Stimulated activated CD8-positive, alpha-beta memory T cell treated with anti-CD3 and anti-CD28 coated beads, Interleukin-7, amount 100 ng/mL, for 4 hours (primary cell): ENCODE results near the gene CCSER2.
"Not testable (repeated sequence)": the region's sequence is repeated elsewhere in the genome, so short reads cannot be mapped to it uniquely, and the experiment has no call there.

Source experiments
- DNase-seq, 2 donors: peaks; one replicate each; pipeline ENCODE4 v3.0.0-alpha.2; 2020; ENCODE audit warnings: low read depth in 2 of 2

CCSER2 gene

DNA sequence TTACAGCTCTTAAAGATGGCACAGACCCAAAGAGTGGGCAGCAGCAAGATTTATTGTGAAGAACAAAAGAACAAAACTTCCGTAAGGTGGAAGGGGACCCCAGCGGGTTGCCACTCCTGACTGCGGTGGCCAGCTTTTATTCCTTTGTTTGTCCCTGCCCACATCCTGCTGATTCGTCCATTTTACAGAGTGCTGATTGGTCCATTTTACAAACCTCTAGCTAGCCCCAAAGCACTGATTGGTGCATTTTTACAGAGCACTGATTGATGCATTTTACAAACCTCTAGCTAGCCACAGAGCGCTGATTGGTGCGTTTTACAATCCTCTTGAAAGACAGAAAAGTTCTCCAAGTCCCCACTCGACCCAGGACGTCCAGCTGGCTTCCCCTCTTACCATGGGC lies 16.8 kb upstream of the CCSER2 start:
- no peak for DNase-seq

DNA sequence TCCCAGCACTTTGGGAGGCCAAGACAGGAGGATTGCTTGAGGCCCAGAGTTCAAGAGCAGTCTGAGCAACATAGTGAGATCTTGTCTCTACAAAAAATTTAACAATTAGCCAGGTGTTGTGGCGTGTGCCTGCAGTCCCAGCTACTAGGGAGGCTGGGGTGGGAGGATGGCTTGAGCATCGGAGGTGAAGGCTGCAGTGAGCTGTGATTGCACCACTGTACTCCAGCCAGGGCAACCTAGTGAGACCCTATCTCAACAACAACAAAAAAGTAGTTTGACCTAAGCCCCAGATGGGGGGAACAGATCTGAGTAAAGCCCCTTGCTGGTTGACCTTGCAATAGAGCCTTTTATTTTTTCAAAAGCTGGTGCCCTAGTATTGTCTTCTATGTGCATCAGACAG lies 15.6 kb upstream of the CCSER2 start:
- DNase-seq = no peak

DNA sequence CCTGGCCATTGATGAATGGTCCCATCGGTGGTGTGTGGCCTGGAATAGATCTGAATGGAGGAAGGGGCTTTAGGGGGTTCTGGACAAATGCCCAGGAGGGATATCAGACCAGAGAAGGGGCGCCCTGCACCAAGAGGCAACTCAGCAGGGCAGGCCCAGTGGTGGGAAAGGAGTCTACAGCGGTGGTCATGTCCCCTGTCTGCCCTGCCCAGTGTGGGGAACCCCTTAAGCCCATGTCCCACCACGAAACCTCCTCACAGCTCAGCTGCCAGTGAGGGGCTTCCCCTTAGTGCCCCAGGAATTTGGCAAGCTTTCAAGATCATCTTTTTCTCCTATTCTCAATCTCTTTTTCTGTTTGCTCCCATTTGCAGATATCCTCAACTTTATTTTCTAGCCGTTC lies 14.1 kb upstream of the CCSER2 start:
- DNase-seq = no peak

DNA sequence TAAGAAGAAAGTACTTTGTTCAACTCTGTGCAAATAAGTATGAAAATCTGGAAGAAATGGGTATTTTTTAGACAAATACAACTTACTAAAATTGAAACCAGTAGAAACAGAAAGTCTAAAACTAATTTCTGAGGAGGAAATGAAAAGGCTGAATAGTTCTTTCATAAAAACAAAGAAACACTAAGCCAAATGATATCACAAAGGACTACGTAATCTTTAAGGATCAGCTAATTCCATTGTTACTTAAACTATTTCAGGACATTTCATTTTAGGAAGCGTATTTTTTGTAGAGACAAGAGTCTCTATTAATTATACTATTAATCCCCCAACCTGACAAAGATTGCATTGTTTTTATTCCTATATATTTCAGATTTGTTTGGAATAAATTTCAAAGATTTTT lies 11.2 kb upstream of the CCSER2 start:
- DNase-seq = no peak

DNA sequence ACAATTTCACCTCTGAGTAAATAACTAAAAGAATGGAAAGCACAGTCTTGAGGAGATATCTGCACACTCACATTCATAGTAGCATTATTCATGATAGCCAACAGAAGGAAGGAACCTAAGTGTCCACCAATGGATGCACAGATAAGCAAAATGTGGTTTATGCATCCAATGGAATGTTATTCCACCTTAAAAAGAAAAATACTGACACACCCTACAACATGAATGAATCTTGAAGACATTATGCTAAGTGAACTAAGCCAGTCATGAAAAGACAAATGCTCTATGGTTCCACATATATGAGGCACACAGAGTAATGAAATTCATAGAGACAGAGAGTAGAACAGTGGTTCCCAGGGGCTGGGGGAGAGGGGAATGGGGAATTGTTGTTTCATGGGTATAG lies 6.5 kb upstream of the CCSER2 start:
- DNase-seq = no peak

DNA sequence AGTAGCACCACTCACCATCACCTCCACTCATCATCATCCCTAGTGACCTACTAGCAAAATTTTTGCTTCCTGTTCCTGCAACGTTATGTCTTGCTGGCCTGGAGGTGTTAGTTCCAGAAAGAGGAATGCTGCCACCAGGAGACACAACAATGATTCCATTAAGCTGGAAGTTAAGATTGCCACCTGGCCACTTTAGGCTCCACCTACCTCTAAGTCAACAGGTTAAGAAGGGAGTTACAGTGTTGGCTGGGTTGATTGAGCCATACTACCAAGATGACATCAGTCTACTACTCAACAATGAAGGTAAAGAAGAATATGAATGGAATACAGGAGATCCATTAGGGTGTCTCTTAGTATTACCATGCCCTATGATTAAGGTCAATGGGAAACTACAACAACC lies 4.8 kb upstream of the CCSER2 start:
- not testable (repeated sequence) for DNase-seq

DNA sequence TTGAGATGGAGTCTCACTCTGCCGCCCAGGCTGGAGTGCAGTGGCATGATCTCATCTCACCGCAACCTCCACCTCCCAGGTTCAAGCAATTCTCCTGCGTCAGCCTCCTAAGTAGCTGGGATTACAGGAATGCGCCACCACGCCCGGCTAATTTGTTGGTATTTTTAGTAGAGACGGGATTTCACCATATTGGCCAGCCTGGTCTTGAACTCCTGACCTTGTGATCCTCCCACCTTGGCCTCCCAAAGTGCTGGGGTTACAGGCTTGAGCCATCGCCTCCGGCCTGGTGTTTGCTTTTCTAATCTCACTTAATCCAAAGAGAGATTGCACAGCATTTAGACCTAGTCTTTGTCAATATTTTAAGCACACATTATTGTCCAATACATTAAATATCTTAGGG lies 1.4 kb upstream of the CCSER2 start:
- DNase-seq = not testable (repeated sequence)

DNA sequence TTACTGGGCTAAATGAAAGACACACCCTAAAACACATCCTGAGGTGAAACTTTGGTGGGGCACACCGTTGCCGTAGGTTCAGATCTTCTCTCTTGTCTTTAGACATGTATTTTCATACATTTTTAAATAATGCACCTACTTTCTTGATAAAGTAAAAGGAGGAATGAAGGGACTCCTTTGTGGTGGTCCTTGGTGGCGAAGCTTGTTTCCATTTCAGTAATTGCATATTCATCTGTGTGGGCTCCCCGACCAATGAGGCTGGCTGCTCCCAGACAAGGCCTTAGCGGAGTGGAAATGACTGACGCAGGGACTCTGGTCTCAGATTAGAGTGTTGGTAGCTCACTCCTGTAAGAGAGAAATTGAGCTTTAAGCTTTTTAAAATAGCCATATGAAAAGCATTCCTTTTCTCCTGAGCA lies 815 bp downstream of the CCSER2 start:
- peak; percentile 45 to 50 for DNase-seq

DNA sequence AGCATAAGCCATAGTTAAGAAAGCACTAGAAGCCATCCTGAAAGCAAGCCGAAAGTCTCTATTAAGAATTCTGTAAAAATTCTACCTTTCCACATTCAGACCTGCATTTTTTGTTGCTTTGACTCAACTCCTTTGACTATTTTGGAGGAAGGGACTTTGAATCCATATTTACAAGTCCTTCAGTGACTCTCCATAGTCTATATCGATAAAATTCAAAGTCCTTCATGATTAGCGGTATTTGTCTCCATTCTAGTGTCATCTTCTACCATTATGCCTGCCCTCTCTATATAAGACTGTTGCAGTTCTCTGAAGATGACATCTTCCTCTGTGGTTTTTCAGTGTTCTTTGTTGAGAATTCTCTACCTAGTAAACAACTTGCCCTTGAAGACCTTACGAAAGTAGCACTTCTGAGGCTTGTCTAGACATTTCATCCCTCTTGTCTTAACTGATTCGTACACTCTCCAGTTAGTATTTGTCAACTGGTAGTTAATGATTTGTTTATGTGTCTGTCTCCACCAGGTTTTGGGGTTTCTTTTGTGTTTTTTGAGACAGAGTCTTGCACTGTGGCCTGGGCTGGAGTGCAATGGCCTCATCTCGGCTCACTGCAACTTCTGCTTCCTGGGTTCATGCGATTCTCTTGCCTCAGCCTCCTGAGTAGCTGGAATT lies 1.7 kb downstream of the CCSER2 start:
- no peak for DNase-seq

DNA sequence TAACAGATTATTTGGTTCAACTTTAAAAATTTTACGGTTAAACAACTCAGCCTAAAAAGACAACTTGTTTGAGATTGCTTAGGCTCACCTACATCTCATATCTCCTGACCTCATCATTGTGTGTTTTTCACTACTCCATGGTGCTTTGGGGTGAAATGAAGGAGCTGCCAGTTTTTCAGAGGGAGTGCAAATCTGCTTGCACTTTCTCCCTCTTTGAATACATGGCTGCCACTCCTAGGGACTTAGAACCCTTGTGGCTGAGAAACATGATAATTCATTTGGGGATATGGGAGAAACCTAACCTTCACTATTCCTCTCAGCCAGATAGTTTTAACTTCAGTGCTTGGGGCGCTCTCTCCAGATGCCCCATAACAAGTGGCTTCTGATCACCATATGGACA lies 2.7 kb downstream of the CCSER2 start:
- no peak for DNase-seq

DNA sequence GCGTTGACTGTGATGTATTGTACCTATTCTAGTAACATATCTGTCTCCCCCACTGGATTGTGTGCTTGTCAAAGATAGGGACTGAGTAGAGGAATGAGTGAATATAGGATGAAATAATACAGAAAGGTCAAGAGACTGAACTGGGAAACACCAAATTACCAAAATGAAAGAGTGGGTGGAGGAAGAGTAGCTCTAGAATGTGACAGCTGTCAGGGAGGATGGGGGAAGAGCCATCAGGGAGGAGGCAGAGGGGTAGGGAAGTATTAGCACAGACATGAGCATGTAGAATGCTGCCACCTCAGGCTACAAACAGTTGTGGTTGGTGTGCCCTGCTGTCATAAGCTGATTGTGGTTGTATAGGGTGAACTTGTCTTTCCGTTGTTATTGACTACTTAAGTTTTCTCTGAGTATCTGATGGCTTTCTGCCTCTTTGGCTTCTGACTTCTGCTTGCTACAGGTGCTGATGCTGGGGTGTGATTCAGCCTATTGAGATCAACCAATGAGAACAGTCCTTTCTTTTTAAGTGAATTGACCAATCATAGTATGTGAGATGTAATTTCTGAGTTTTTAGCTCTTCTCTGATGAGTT lies 5.6 kb downstream of the CCSER2 start:
- peak; percentile 48 to 73 for DNase-seq

DNA sequence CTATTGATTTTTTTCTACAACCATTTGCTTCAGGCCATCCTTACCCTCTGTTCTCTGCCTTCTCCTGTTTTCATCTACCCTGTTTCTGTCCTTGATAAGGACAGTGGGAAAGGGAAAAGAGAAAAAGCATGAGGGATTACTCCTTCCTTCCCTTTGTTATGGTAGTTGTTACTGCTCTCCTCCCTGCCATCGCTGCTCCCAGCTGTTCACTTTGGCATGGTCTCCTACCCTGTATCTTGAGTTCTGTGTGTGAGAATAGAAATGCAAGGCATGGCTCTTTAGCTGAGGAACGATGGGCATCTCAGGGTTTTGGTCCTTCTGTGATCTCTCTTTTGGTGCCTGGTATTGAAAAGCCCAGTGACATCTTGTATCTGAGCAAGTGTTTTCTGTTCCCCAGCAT lies 6.4 kb downstream of the CCSER2 start:
- no peak for DNase-seq

DNA sequence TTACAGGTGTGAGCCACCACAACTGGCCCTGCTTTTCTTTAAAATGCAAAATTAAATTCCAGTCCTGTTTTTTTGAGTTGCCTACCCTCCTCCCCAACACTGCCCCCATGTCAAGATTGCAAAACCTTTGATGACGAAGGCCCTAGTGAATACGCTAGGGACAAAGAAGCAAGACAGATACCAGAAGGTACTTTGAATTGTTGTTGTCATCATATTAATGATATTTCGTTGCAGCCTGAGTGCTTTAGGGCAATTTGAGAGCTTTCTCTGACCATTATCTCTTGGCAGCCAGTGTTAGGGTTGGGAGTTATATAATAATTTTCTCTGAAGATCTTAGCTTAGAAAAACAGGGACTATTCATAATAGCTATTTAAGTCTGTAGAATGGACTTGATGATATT lies 7.1 kb downstream of the CCSER2 start:
- no peak for DNase-seq

DNA sequence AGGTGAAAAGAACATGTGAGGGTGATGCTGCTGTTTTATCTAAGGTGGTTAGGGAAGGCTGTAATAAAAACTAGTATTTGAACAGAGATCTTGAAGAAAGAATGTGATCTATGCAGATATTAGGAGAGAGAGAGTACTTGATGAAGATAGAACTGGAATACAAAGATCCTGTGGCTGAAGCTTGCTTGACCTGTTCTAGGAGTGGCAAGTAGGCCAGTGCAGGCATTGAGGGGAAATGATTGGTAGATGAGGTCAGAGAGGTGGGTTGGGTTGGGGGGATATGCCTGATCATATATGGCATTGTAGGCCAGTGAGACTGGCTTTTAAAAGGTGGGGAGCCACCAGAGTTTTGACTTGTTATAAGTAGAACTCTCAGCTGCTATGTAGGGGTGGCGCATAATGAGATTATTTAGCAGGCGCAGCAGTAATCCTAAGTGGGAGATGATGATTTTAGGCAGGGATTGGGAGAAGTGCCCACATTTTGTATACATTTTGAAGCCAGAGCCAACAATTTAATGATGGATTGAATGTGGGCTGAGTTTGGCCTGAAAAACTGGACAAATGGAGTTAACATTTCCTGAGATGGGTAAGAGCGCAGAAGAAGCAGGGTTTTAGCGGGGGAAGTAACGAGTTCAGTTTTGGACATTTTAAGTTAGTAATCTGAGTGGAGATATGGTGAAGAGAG lies 8.2 kb downstream of the CCSER2 start:
- no peak for DNase-seq

DNA sequence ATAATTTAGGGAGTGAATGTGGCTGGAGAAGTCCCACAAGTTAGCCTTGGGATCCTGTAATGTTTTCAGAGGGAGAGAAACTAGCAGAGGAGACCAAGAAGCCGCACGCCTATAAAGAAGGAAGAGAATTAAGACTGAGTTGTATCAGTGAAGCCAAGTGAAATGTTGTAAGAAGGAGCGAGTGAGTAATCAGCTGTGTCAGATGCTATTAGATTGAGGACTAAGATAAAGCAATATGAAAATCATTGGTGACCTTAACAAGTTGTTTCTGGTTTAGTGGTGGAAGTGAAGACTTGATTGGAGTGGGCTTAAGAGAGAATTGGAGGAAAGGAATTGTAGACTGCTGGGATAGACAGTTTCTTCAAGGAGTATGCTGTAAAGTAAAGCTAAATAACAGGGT lies 8.8 kb downstream of the CCSER2 start:
- no peak for DNase-seq

DNA sequence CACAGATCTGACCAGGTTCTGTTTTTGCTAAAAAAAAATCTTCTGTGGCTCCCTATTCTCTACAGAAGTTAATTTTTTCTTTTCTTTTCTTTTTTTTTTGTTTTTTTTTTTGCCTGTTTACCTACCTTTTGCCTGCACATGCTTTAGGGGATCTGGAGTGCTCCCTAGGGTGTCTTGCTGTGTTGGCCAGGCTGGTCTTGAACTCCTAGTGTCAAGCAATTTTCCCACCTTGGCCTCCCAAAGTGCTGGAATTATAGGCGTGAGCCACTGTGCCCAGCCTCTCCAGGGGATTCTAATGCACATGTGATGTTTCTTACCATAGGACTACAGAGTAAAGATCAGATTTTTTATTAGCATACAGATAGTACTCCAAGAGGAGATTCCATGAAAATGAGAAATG lies 10.6 kb downstream of the CCSER2 start:
- DNase-seq = no peak

DNA sequence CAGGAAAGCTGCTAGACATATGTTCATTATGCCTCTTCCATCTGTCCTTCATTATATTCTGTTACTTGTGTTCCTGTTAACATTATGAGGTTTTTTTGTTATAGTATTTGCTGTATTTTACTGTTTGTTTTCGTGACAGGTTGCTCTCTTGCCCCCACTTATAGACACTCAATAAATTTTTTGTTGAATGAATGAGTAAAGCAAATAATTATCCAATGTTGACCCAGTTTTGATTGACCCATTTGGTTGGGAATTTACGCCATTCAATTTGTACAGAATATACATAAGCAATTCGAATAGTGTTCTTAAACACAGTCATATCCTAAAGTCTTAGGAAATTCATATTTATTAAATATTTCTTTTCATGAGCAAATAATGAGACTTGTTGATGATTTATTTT lies 11.8 kb downstream of the CCSER2 start:
- DNase-seq = no peak

DNA sequence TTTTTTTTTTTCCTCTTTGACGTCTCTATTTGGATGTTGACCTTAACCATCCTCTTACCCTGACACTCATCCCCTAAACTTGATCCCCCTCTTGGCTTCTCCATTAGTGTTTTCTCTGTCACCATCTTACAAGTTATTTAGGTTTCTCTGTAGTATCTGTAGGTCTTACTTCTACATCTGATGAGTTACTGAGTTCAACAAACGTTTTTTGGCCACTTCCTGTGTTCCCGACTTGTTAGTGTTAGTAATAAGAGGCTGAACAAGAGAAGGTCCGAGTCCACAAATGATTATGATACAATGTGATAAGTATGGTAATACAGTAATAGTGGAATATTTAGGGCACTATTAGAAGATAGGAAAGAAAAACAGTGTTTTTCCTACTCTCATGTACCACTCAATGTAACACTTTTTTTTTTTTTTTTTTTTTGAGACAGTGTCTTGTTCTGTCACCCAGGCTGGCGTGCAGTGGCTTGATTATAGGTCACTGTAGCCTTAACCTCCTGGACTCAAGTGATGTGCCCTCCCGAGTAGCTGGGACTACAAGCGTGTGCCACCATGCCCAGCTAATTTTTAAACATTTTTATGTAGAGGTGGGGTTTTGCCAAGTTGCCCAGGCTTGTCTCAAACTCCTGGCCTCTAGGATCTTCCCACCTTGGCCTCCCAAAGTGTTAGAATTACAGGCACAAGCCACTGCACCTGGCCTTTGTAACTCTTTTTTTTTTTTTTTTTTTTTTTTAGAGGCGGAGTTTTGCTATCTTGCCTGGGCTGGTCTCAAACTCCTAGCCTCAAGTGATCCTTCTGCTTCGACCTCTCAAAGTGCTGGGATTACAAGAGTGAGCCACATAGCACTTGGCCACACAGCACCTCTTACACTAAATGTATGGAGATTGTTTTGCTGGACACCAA lies 12.5 kb downstream of the CCSER2 start:
- DNase-seq = no peak

DNA sequence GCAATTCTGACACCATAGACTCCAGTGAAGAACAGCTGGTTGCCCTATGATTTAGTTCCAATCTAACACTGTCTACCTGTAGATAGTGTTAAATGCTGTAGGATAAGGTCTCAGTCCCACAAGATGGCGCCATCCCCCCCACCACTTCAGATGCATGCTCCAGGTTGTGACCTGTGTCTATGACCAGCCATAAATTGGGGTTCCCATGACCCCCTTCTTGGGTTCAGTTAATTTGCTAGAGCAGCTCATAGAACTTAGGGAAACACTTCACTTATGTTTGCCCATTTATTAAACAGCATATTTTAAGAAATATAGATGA lies 13.1 kb downstream of the CCSER2 start:
- no peak for DNase-seq

DNA sequence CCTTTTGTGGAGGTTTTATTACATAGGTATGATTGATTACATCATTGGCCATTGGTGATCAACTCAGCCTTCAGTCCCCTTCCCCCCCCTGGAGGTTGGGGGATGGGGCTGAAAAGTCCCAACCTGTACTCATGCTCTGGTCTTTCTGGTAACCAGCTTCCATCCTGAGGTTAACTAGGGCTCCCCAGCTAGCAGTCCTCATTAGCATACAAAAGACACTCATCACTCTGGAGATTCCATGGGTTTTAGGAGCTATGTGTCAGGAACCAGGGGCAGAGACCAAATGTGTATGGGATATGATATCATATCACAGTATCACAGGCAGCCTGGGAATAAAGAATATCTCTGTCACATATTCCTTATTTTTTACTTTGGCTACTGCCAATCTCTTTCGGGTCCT lies 13.6 kb downstream of the CCSER2 start:
- no peak for DNase-seq

DNA sequence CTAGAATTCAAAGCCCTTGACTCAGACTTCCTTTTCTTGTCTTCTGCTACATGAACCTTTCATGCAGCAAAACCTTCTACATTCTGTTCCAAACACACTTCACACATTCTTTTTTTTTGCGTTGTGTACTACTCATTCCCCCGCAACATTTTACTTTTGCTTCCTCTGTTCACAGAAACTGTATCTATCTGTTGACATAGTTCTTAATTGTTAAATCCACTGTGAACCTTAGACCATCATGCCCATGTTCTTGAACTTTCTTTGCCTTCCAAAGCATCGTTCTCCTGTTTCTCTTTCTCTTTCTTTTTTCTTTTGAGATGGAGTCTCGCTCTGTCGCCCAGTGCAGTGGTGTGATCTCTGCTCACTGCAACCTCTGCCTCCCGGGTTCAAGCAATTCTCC lies 14.2 kb downstream of the CCSER2 start:
- no peak for DNase-seq

DNA sequence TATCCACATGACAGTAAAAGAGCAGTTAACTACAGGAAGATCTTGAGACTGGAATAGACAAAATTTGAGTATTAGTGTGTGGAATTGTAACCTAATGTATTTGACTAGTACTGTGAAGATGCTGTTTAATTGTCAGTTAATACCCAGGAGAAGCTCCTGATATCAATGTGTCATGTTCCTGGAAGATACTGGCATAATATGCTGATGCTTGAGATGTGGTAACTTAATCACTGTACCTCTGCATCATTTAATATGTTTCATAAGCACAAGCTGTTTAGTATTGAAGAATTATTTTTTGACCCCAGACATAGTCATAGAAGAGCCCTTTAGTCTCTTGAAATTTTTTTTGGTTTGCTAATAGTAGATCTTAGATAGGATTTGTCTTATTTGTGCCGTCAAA lies 15.4 kb downstream of the CCSER2 start:
- no peak for DNase-seq

DNA sequence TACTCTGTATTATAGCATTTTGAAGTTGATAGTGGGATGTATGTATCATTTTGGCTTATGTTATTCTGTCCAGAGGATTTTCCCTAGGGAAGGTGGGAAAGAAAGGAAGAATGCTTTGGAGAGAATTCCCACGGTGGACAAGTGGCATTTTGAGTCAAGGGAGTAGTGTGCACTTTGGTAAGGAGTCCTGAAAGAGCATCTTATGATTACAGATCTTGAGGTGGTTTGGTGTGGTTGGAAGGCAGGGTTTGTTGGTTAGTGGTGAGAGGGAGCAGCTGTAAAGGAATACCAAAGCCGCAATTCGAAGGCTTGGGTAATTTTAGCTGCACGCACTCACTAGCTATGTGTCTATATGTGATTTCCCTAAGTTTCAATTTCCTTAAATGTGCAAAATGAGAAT lies 16.1 kb downstream of the CCSER2 start:
- DNase-seq = no peak
